GM21360 (cell line): ENCODE measurements around the gene DLGAP1.

Experiments used
- ATAC-seq: cut with Tn5 transposase; IDR thresholded peaks from one replicate; pipeline ENCODE4 v1.9.1; 2021; ENCODE audit warnings: mild to moderate bottlenecking, moderate library complexity; ENCODE audit not compliant: unreplicated experiment

Gene DLGAP1

GRCh38 chr18:3874581-3874980 lies 580.5 kb downstream of the DLGAP1 start:
- ATAC-seq, result no peak

- no peak for ATAC-seq
Observed at GRCh38 chr18:3874125-3874524, 581.0 kb downstream of the DLGAP1 start.

- no peak for ATAC-seq
Observed at GRCh38 chr18:3873698-3874097, 581.4 kb downstream of the DLGAP1 start.

- ATAC-seq, result no peak
Observed at GRCh38 chr18:3873211-3873610, 581.9 kb downstream of the DLGAP1 start.

GRCh38 chr18:3872641-3873040 lies 582.5 kb downstream of the DLGAP1 start:
- ATAC-seq, result no peak

GRCh38 chr18:3871687-3872086 lies 583.4 kb downstream of the DLGAP1 start:
- no peak for ATAC-seq

- ATAC-seq, result no peak
Observed at GRCh38 chr18:3870914-3871313, 584.2 kb downstream of the DLGAP1 start.

- ATAC-seq, result no peak
Observed at GRCh38 chr18:3869848-3870247, 585.3 kb downstream of the DLGAP1 start.

GRCh38 chr18:3867864-3868311 lies 587.2 kb downstream of the DLGAP1 start:
- no peak for ATAC-seq

GRCh38 chr18:3867236-3867635 lies 587.9 kb downstream of the DLGAP1 start:
- no peak for ATAC-seq

GRCh38 chr18:3864669-3865298 lies 590.3 kb downstream of the DLGAP1 start:
- ATAC-seq, result no peak

GRCh38 chr18:3863593-3863992 lies 591.5 kb downstream of the DLGAP1 start:
- no peak for ATAC-seq

- ATAC-seq, result no peak
Observed at GRCh38 chr18:3863006-3863405, 592.1 kb downstream of the DLGAP1 start.

GRCh38 chr18:3861495-3861894 lies 593.6 kb downstream of the DLGAP1 start:
- ATAC-seq, result no peak

GRCh38 chr18:3857544-3857943 lies 597.6 kb downstream of the DLGAP1 start:
- ATAC-seq, result no peak

GRCh38 chr18:3855966-3856365 lies 599.1 kb downstream of the DLGAP1 start:
- no peak for ATAC-seq

GRCh38 chr18:3852321-3852720 lies 602.8 kb downstream of the DLGAP1 start:
- no peak for ATAC-seq

- no peak for ATAC-seq
Observed at GRCh38 chr18:3851159-3851558, 603.9 kb downstream of the DLGAP1 start.

GRCh38 chr18:3848316-3848715 lies 606.8 kb downstream of the DLGAP1 start:
- no peak for ATAC-seq

GRCh38 chr18:3845161-3845560 lies 609.9 kb downstream of the DLGAP1 start:
- ATAC-seq, result no peak

GRCh38 chr18:3842844-3843243 lies 612.3 kb downstream of the DLGAP1 start:
- ATAC-seq, result no peak

- ATAC-seq, result no peak
Observed at GRCh38 chr18:3840766-3841165, 614.3 kb downstream of the DLGAP1 start.

GRCh38 chr18:3839581-3839981 lies 615.5 kb downstream of the DLGAP1 start:
- no peak for ATAC-seq
